Neural cell (in vitro differentiated cells): ENCODE data around the gene SUCO. TPM values are rescaled to one million over a fixed set of nuclear protein-coding genes. Genes with fewer than 3 reads are reported as not detected.

Experiments used
- H2AFZ ChIP-seq: fragments of 200-600, 300-800 bp; sonication (generic), shearing (Covaris generic); 2 replicates; pipeline ENCODE4 v1.6.0; 2014; ENCODE audit warnings: low read depth, mild to moderate bottlenecking, antibody characterized with exemption, low read length, moderate library complexity
- H3F3A ChIP-seq: fragments of 200-600 bp; shearing (Covaris generic); 2 replicates; pipeline ENCODE4 v1.6.1; 2016; ENCODE audit warnings: mild to moderate bottlenecking, moderate library complexity, mixed read lengths, antibody characterized with exemption, low read length; ENCODE audit not compliant: insufficient read depth, poor library complexity, severe bottlenecking
- H3K27ac ChIP-seq: fragments of 200-600, 300-800 bp; sonication (generic), shearing (Covaris generic); 2 replicates; pipeline ENCODE4 v1.5.1; 2014; ENCODE audit warnings: mild to moderate bottlenecking, low read length, moderate library complexity
- H3K27me3 ChIP-seq: fragments of 300-800, 200-600 bp; sonication (generic), shearing (Covaris generic); 2 replicates; pipeline ENCODE4 v1.6.0; 2014; ENCODE audit warnings: mild to moderate bottlenecking, low read depth, low read length, moderate library complexity; ENCODE audit not compliant: insufficient read depth
- H3K36me3 ChIP-seq: fragments of 300-800, 200-600 bp; sonication (generic), shearing (Covaris generic); 2 replicates; pipeline ENCODE4 v1.5.1; 2014; ENCODE audit warnings: mild to moderate bottlenecking, antibody characterized with exemption, low read length, moderate library complexity; ENCODE audit not compliant: insufficient read depth
- H3K4me2 ChIP-seq: fragments of 300-800, 200-600 bp; sonication (generic), shearing (Covaris generic); 2 replicates; pipeline ENCODE4 v1.6.0; 2014; ENCODE audit warnings: mild to moderate bottlenecking, low read length
- H3K4me3 ChIP-seq: fragments of 300-800, 200-600 bp; sonication (generic), shearing (Covaris generic); 2 replicates; pipeline ENCODE4 v1.5.1; 2014; ENCODE audit warnings: mild to moderate bottlenecking, low read length, moderate library complexity
- H3K79me2 ChIP-seq: fragments of 200-600 bp; shearing (Covaris generic); replicated peaks from 2 replicates; pipeline ENCODE4 v1.6.0; 2014; ENCODE audit warnings: mild to moderate bottlenecking, low read length, moderate library complexity; ENCODE audit not compliant: insufficient read depth
- H3K9ac ChIP-seq: fragments of 300-800, 200-600 bp; sonication (generic), shearing (Covaris generic); 2 replicates; pipeline ENCODE4 v1.6.1; 2016; ENCODE audit warnings: mild to moderate bottlenecking, low read length, mixed read lengths
- H3K9me2 ChIP-seq: fragments of 200-600 bp; shearing (Covaris generic); 2 replicates; pipeline ENCODE4 v1.6.1; 2016; ENCODE audit warnings: mild to moderate bottlenecking, low read length, mixed read lengths; ENCODE audit not compliant: insufficient read depth
- H3K9me3 ChIP-seq: fragments of 200-600, 300-800 bp; sonication (generic), shearing (Covaris generic); 2 replicates; pipeline ENCODE4 v1.6.1; 2016; ENCODE audit warnings: mild to moderate bottlenecking, mixed run types, low read length, moderate library complexity, mixed read lengths
- H4K20me1 ChIP-seq: fragments of 200-600 bp; shearing (Covaris generic); 2 replicates; pipeline ENCODE4 v1.6.1; 2016; ENCODE audit warnings: mild to moderate bottlenecking, mixed run types; ENCODE audit not compliant: insufficient read depth
- EP300 ChIP-seq: fragments of 450-650 bp; conservative IDR thresholded peaks from 2 replicates; pipeline ENCODE4 v1.6.1; 2014; ENCODE audit warnings: antibody characterized with exemption, mild to moderate bottlenecking, moderate library complexity; ENCODE audit not compliant: poor library complexity, severe bottlenecking
- EZH2 ChIP-seq: fragments of 200-600, 300-800 bp; shearing (Covaris generic), sonication (generic); IDR thresholded peaks from 2 replicates; pipeline ENCODE4 v1.6.1; 2014; ENCODE audit warnings: antibody characterized with exemption, low read length, borderline replicate concordance, mild to moderate bottlenecking; ENCODE audit not compliant: insufficient read depth, poor library complexity, severe bottlenecking
- MXI1 ChIP-seq: fragments of 450-650 bp; conservative IDR thresholded peaks from 2 replicates; pipeline ENCODE4 v1.6.1; 2014; ENCODE audit warnings: antibody characterized with exemption, mild to moderate bottlenecking; ENCODE audit not compliant: poor library complexity, severe bottlenecking
- POLR2AphosphoS5 ChIP-seq: IDR thresholded peaks from 2 replicates; pipeline ENCODE4 v1.6.1; 2012
- RAD21 ChIP-seq: fragments of 450-650 bp; conservative IDR thresholded peaks from 2 replicates; pipeline ENCODE4 v1.6.1; 2014; ENCODE audit warnings: antibody characterized with exemption, mild to moderate bottlenecking, moderate library complexity
- SMC3 ChIP-seq: fragments of 450-650 bp; conservative IDR thresholded peaks from 2 replicates; pipeline ENCODE4 v1.6.1; 2014; ENCODE audit warnings: antibody characterized with exemption, mild to moderate bottlenecking, moderate library complexity; ENCODE audit not compliant: poor library complexity
- TAF1 ChIP-seq: IDR thresholded peaks from 2 replicates; pipeline ENCODE4 v1.6.1; 2012; ENCODE audit warnings: low read depth
- polyA plus RNA-seq: library from polyadenylated mRNA; depleted of rRNA; stranded (reverse); fragments of >200 nt; gene quantifications from 2 replicates; pipeline ENCODE4 v1.2.3, GENCODE V29; 2014
- TF ChIP-seq, protein P1 (sequence below): IDR thresholded peaks from 2 replicates; pipeline ENCODE4 v1.6.1; 2012; ENCODE audit warnings: borderline replicate concordance
- TF ChIP-seq, protein P2 (sequence below): fragments of 450-650 bp; IDR thresholded peaks from 2 replicates; pipeline ENCODE4 v1.5.1; 2014; ENCODE audit warnings: antibody characterized with exemption, mild to moderate bottlenecking, moderate library complexity; ENCODE audit not compliant: poor library complexity, severe bottlenecking

Gene SUCO
- polyA plus RNA-seq, 1 donor from 2014 or later: 43.4 TPM

DNA sequence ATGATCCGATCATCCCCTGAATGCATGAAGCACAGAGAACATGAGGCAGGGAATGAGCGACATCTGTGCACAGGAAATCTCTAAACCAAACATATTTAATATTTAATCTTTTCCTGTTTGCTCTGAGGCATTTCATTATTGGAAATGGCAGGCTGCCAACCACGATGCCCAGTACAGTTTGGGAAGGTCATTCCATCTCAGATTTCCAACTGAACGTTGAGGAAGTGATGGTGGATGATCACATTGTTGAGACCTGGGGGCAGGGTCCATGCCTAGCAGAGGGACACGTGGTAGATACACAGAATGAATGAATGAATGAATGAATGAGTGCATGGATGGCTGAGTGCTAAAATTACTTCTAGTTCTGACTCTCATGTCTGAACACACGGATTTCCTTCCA lies 110.0 kb downstream of the SUCO start:
- H3K36me3 ChIP-seq: no peaks in the 10 kb centered on the region
- H3K27me3 ChIP-seq: no peaks in the 10 kb centered on the region
- no peaks in the 10 kb centered on the region for H3K9me2 ChIP-seq
- H3K79me2 ChIP-seq: no peaks in the 10 kb centered on the region
- H3K9me3 ChIP-seq: no peaks in the 10 kb centered on the region
- no peak overlapping the region for H3K4me2 ChIP-seq
- H3K4me3 ChIP-seq: no peak overlapping the region
- no peak for TF ChIP-seq MXI1
- TF ChIP-seq, protein P1, sequence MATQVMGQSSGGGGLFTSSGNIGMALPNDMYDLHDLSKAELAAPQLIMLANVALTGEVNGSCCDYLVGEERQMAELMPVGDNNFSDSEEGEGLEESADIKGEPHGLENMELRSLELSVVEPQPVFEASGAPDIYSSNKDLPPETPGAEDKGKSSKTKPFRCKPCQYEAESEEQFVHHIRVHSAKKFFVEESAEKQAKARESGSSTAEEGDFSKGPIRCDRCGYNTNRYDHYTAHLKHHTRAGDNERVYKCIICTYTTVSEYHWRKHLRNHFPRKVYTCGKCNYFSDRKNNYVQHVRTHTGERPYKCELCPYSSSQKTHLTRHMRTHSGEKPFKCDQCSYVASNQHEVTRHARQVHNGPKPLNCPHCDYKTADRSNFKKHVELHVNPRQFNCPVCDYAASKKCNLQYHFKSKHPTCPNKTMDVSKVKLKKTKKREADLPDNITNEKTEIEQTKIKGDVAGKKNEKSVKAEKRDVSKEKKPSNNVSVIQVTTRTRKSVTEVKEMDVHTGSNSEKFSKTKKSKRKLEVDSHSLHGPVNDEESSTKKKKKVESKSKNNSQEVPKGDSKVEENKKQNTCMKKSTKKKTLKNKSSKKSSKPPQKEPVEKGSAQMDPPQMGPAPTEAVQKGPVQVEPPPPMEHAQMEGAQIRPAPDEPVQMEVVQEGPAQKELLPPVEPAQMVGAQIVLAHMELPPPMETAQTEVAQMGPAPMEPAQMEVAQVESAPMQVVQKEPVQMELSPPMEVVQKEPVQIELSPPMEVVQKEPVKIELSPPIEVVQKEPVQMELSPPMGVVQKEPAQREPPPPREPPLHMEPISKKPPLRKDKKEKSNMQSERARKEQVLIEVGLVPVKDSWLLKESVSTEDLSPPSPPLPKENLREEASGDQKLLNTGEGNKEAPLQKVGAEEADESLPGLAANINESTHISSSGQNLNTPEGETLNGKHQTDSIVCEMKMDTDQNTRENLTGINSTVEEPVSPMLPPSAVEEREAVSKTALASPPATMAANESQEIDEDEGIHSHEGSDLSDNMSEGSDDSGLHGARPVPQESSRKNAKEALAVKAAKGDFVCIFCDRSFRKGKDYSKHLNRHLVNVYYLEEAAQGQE: no peak
- no peak for TF ChIP-seq EP300
- no peak for TF ChIP-seq SMC3
- no peak for TF ChIP-seq TAF1
- TF ChIP-seq, protein P2, sequence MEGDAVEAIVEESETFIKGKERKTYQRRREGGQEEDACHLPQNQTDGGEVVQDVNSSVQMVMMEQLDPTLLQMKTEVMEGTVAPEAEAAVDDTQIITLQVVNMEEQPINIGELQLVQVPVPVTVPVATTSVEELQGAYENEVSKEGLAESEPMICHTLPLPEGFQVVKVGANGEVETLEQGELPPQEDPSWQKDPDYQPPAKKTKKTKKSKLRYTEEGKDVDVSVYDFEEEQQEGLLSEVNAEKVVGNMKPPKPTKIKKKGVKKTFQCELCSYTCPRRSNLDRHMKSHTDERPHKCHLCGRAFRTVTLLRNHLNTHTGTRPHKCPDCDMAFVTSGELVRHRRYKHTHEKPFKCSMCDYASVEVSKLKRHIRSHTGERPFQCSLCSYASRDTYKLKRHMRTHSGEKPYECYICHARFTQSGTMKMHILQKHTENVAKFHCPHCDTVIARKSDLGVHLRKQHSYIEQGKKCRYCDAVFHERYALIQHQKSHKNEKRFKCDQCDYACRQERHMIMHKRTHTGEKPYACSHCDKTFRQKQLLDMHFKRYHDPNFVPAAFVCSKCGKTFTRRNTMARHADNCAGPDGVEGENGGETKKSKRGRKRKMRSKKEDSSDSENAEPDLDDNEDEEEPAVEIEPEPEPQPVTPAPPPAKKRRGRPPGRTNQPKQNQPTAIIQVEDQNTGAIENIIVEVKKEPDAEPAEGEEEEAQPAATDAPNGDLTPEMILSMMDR: no peak
- no peak for TF ChIP-seq POLR2AphosphoS5
- TF ChIP-seq EZH2: no peak
- TF ChIP-seq RAD21: no peak
- no peak overlapping the region for H2AFZ ChIP-seq
- H3F3A ChIP-seq: no peaks in the 10 kb centered on the region
- no peak overlapping the region for H3K9ac ChIP-seq
- H3K27ac ChIP-seq: no peak overlapping the region
- H4K20me1 ChIP-seq: no peaks in the 10 kb centered on the region

DNA sequence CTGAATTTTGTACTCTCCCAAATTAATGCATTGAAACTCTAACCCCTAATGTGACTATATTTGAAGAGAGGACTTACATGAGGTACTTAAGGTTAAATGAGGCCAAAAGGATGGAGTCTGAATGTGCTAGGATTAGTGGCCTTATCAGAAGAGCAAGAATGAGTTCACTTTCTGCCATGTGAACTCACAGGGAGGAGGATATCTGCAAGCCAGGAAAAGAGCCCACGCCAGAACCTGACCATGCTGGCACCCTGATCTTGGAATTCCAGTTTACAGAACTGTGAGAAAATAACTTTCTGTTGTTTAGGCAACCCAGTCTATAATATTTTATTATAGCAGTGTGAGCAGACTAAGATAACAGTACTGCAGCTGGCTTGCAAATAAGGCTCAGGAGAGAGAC lies 113.7 kb downstream of the SUCO start:
- Histone ChIP-seq H3K9me3 (no peaks in the 10 kb centered on the region), H4K20me1 (no peaks in the 10 kb centered on the region), H3K27ac (no peak overlapping the region), H3K9me2 (no peaks in the 10 kb centered on the region), H2AFZ (no peak overlapping the region), H3K4me2 (no peak overlapping the region), H3F3A (no peaks in the 10 kb centered on the region), H3K36me3 (no peaks in the 10 kb centered on the region), H3K79me2 (no peaks in the 10 kb centered on the region), H3K9ac (no peak overlapping the region), H3K4me3 (no peak overlapping the region), H3K27me3 (no peaks in the 10 kb centered on the region)
- TF ChIP-seq EP300: no peak
- TF ChIP-seq POLR2AphosphoS5: no peak
- TF ChIP-seq MXI1: no peak
- no peak for TF ChIP-seq SMC3
- TF ChIP-seq RAD21: no peak
- TF ChIP-seq, protein P2: no peak
- no peak for TF ChIP-seq TAF1
- TF ChIP-seq, protein P1: no peak
- TF ChIP-seq EZH2: no peak
